Central memory CD8-positive, alpha-beta T cell (primary cell): ENCODE data around the gene NUP188.
A peak's percentile ranks its signal among the peaks of the same experiment; 100 is the strongest.

Source experiments
- ATAC-seq: fragments of 150-1000 bp; cut with Tn5 transposase; replicated peaks from 2 replicates; pipeline ENCODE4 v1.10.0; 2022; ENCODE audit warnings: mild to moderate bottlenecking, moderate FRiP score, moderate number of reproducible peaks; ENCODE audit not compliant: poor library complexity, severe bottlenecking; ENCODE audit errors: extremely low read depth
- DNase-seq, 2 donors: peaks; one replicate each; pipeline ENCODE4 v3.0.0; 2021; ENCODE audit warnings: low spot score in 2 of 2
- H3K27ac Mint-ChIP-seq: one replicate; pipeline ENCODE4 v1.8.0; 2022; ENCODE audit warnings: low read depth, mild to moderate bottlenecking, moderate library complexity, mixed read lengths
- H3K27me3 Mint-ChIP-seq: one replicate; pipeline ENCODE4 v1.8.0; 2022; ENCODE audit warnings: mixed read lengths
- H3K36me3 Mint-ChIP-seq: one replicate; pipeline ENCODE4 v1.8.0; 2022; ENCODE audit warnings: mild to moderate bottlenecking, moderate library complexity, mixed read lengths; ENCODE audit not compliant: insufficient read depth
- H3K4me1 Mint-ChIP-seq: one replicate; pipeline ENCODE4 v1.8.0; 2022; ENCODE audit warnings: mixed read lengths
- H3K4me3 Mint-ChIP-seq: one replicate; pipeline ENCODE4 v1.8.0; 2022; ENCODE audit warnings: mild to moderate bottlenecking, moderate library complexity, mixed read lengths
- H3K9me3 Mint-ChIP-seq: one replicate; pipeline ENCODE4 v1.8.0; 2022; ENCODE audit warnings: mixed read lengths

NUP188 gene

GRCh38 chr9:129021091-129021490, 73.6 kb downstream of the NUP188 start:
- DNase-seq: no peak
- Mint-ChIP-seq H3K9me3 (no peaks in the 10 kb centered on the region), H3K36me3 (peaks cover 34% of the 10 kb centered on the region), H3K4me1 (peaks cover 19% of the 10 kb centered on the region), H3K4me3 (no peak overlapping the region), H3K27me3 (no peaks in the 10 kb centered on the region), H3K27ac (no peak overlapping the region)
- no peak for ATAC-seq

GRCh38 chr9:129022037-129022436, 74.5 kb downstream of the NUP188 start:
- peaks cover 29% of the 10 kb centered on the region for H3K36me3 Mint-ChIP-seq

GRCh38 chr9:129023036-129023907, 75.8 kb downstream of the NUP188 start:
- Mint-ChIP-seq H3K27ac (no peak overlapping the region), H3K4me3 (no peak overlapping the region), H3K27me3 (no peaks in the 10 kb centered on the region), H3K36me3 (peaks cover 23% of the 10 kb centered on the region), H3K4me1 (peaks cover 26% of the 10 kb centered on the region), H3K9me3 (no peaks in the 10 kb centered on the region)
- DNase-seq: no peak
- no peak for ATAC-seq

More at GRCh38 chr9:129022037-129022436, 74.5 kb downstream of the NUP188 start:
- DNase-seq: no peak
- no peaks in the 10 kb centered on the region for H3K27me3 Mint-ChIP-seq
- peaks cover 21% of the 10 kb centered on the region for H3K4me1 Mint-ChIP-seq
- H3K9me3 Mint-ChIP-seq: no peaks in the 10 kb centered on the region
- no peak for ATAC-seq
- H3K27ac Mint-ChIP-seq: peak overlapping the region; percentile 36
- H3K4me3 Mint-ChIP-seq: no peak overlapping the region

GRCh38 chr9:129023908-129024233, 76.4 kb downstream of the NUP188 start:
- ATAC-seq: no peak
- H3K27ac Mint-ChIP-seq: no peak overlapping the region
- H3K9me3 Mint-ChIP-seq: no peaks in the 10 kb centered on the region
- H3K4me1 Mint-ChIP-seq: peaks cover 26% of the 10 kb centered on the region
- no peaks in the 10 kb centered on the region for H3K27me3 Mint-ChIP-seq
- no peak overlapping the region for H3K4me3 Mint-ChIP-seq
- no peak for DNase-seq
- H3K36me3 Mint-ChIP-seq: peaks cover 22% of the 10 kb centered on the region

- ATAC-seq: no peak
- Mint-ChIP-seq H3K4me3 (peak overlapping the region; percentile 76), H3K4me1 (peaks cover 32% of the 10 kb centered on the region), H3K36me3 (peaks cover 6% of the 10 kb centered on the region), H3K27me3 (no peaks in the 10 kb centered on the region), H3K27ac (peak overlapping the region; percentile 54), H3K9me3 (no peaks in the 10 kb centered on the region)
- DNase-seq: no peak
These were observed 79.1 kb downstream of the NUP188 start for GRCh38 chr9:129026442-129027223.

- no peak for ATAC-seq
- H3K27me3 Mint-ChIP-seq: no peaks in the 10 kb centered on the region
- H3K4me1 Mint-ChIP-seq: peaks cover 27% of the 10 kb centered on the region
- no peaks in the 10 kb centered on the region for H3K9me3 Mint-ChIP-seq
- DNase-seq: no peak
- peak overlapping the region; percentile 76 for H3K4me3 Mint-ChIP-seq
- H3K27ac Mint-ChIP-seq: peak overlapping the region; percentile 54
- H3K36me3 Mint-ChIP-seq: peaks cover 6% of the 10 kb centered on the region
These were observed 79.8 kb downstream of the NUP188 start for GRCh38 chr9:129027224-129027684.

- peaks cover 5% of the 10 kb centered on the region for H3K36me3 Mint-ChIP-seq
- H3K9me3 Mint-ChIP-seq: no peaks in the 10 kb centered on the region
- ATAC-seq (peak; percentile 84), DNase-seq (peak in 1 of 2 donors; percentile 78)
- peak overlapping the region; percentile 76 for H3K4me3 Mint-ChIP-seq
- peak overlapping the region; percentile 54 for H3K27ac Mint-ChIP-seq
- no peaks in the 10 kb centered on the region for H3K27me3 Mint-ChIP-seq
- peaks cover 22% of the 10 kb centered on the region for H3K4me1 Mint-ChIP-seq
These were observed 80.2 kb downstream of the NUP188 start for GRCh38 chr9:129027685-129028191.

GRCh38 chr9:129028192-129028966, 80.9 kb downstream of the NUP188 start, which contains the start of gene SH3GLB2:
TSS of gene SH3GLB2 (minus strand) at chr9:129028331. CDS start at chr9:129028154, 177 bp downstream.
- H3K36me3 Mint-ChIP-seq: peaks cover 5% of the 10 kb centered on the region
- H3K4me3 Mint-ChIP-seq: peak within 1 kb of the TSS; percentile 76
- H3K27me3 Mint-ChIP-seq: no peaks in the 10 kb centered on the region
- DNase-seq (peak; percentile 81 to 90), ATAC-seq (peak; percentile 73)
- no peaks in the 10 kb centered on the region for H3K9me3 Mint-ChIP-seq
- H3K27ac Mint-ChIP-seq: peak within 1 kb of the TSS; percentile 54
- peaks cover 16% of the 10 kb centered on the region for H3K4me1 Mint-ChIP-seq

- H3K27ac Mint-ChIP-seq: peak overlapping the region; percentile 42
- no peaks in the 10 kb centered on the region for H3K9me3 Mint-ChIP-seq
- H3K4me1 Mint-ChIP-seq: peaks cover 16% of the 10 kb centered on the region
- ATAC-seq (no peak), DNase-seq (no peak)
- no peaks in the 10 kb centered on the region for H3K27me3 Mint-ChIP-seq
- H3K4me3 Mint-ChIP-seq: no peak overlapping the region
- peaks cover 5% of the 10 kb centered on the region for H3K36me3 Mint-ChIP-seq
These were observed 82.7 kb downstream of the NUP188 start for GRCh38 chr9:129030191-129030590.

- ATAC-seq (no peak), DNase-seq (no peak)
- Mint-ChIP-seq H3K27ac (no peak overlapping the region), H3K4me3 (no peak overlapping the region), H3K27me3 (no peaks in the 10 kb centered on the region), H3K4me1 (peaks cover 19% of the 10 kb centered on the region), H3K9me3 (no peaks in the 10 kb centered on the region), H3K36me3 (peaks cover 9% of the 10 kb centered on the region)
These were observed 84.0 kb downstream of the NUP188 start for GRCh38 chr9:129031514-129031913.

GRCh38 chr9:129032541-129033159, 85.2 kb downstream of the NUP188 start:
- Mint-ChIP-seq H3K27ac (no peak overlapping the region), H3K4me3 (no peak overlapping the region), H3K27me3 (no peaks in the 10 kb centered on the region), H3K9me3 (no peaks in the 10 kb centered on the region), H3K4me1 (peaks cover 24% of the 10 kb centered on the region), H3K36me3 (peaks cover 7% of the 10 kb centered on the region)
- no peak for DNase-seq
- ATAC-seq: no peak

- Mint-ChIP-seq H3K9me3 (no peaks in the 10 kb centered on the region), H3K36me3 (peaks cover 7% of the 10 kb centered on the region), H3K4me1 (peaks cover 30% of the 10 kb centered on the region), H3K27ac (no peak overlapping the region), H3K27me3 (no peaks in the 10 kb centered on the region), H3K4me3 (no peak overlapping the region)
- DNase-seq (no peak), ATAC-seq (no peak)
These were observed 85.7 kb downstream of the NUP188 start for GRCh38 chr9:129033216-129033615.
